NCI-H2107 (cell line): ENCODE data around the gene ARHGAP26.

Source experiments
- DNase-seq: peaks from one replicate; lab custom pipeline; 2025; lab: John Stamatoyannopoulos, UW

Gene ARHGAP26

DNA sequence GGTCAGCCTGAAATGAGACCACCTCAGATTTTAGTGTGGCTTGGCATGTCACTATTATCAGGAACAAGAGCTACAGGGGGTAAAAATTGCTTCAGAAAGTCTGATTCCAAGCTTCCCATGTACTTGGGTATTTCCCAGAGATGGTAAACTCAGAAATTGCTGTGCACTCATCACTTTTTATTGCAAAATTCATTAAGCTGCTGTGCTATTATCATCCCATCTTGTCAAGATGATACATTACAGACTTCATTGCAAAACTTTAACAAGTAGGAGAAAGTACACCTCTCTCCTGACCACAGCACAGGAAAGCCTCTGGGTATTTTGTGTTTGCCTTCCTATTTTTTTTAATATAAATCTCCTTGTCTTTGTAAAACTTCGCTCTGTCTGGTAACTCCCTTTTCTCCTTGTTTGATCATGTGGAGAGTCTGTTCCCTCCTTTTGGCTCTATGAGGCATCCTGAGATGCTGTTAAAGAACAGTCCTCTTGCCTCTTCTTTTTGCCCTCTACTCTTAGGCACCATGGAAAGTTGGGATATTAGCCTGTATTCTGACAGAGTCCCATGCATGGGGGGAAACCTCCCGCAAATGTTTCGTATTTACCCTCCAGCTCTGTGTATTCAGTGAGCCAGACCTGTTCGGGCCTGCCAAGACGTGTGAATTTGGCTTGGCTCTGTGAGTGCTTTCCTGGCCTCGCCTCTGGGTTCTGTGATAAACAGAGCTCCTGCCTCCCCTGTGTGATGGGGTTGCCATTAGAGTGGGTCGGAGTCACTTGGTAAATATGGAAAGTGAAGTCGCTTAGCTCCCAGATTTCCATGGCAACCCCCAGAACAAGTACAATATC lies 372.6 kb downstream of the ARHGAP26 start:
- no peak for DNase-seq

DNA sequence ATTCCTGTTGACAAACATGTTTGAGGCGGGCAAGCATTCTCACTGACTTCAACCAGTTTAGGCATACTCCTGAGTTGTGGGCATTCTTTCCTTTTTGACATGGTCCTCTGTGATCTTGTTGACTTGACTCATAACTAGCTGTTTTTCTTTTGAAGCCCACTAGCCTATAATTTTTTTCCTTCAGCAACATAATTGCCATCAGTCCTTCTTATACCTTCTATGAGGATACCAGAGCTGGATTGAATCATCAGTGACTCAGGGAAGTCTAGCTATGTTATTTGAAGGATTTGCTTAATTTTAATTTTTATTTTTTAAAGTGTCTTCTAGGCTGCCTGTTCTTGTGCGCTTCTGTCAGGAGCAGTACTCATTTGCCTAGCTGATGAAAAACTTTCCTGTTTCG lies 373.8 kb downstream of the ARHGAP26 start:
- DNase-seq, result no peak

DNA sequence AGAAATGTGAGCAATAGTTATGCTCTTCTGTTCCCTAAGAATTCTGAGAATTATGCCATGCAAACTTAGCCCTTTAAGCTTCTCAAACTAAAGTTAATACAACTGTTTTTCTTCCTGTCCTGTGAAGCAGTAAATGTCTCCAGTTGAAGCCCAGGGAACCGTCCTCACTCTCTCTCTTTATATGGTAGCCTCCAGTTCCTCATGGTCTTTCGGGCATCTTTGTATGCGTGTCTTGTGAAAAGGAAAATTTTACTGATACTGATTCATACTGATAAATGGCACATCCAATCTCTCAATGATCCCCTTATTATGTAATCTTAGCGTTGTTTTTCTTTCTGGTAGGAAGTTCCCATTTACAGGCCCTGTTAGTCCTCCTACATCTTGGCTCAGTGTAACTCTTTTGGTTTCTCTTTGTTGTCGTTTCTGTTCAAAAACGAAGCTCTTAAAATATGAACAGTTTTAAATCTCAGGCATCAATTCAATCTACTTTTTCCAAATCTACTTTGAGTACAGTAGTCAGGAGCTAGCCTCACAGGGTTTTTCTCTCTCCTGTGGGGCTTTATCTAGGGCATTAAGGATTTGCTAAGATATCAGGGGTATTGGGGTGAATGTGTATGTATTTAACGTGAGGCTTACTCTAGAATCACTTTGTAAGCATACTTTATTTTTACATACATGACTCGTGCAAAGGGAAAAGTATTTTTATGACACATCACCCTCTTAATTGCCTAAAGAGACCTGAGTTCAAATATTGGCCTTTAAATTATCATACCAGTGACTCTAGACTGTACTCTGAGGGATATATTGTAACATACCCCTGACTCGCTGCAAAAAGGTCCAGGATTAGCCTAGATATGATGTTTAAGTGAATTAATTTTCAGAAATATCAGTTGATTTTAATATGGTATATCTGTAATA lies 375.3 kb downstream of the ARHGAP26 start:
- DNase-seq, result no peak

DNA sequence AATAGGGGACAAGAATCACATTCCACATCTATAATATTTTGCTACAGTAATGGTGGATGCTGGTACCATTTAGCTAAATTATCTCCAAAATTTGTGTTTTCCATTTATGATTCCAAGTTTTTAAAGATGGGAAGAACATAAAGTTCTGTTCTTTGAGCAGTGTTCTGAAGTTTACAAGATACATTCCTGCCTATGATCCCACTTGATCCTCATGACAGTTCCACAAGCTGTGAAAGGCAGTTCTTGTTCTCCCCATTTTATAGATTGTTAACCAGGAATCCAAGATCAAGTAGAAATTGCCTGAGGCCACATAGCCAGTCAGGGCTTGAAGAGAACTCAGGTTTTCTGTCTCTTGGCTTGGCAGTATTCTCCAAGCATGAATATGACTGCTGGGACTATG lies 376.0 kb downstream of the ARHGAP26 start:
- no peak for DNase-seq

- DNase-seq, result no peak
Measured at GRCh38 chr5:143147383-143147782, 377.2 kb downstream of the ARHGAP26 start.

DNA sequence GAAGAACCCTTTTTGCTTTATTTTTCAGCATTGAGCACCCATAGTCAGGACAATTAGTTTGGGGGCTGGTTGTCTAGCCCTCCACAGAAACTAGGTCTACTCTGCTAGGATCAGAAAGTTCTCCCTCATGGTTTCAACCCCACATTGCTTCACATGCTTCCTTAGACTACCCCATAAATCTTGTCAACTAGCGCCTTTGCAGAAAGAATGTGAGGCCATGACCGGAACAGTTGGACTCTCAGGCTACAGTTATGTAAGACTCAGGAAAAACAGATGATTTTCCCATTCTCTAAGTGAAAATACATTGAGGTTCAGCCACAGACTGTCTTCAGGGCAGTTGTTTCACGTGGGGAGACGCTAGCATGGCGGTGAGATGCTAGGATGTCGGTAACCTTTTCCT lies 377.7 kb downstream of the ARHGAP26 start:
- DNase-seq, result no peak

DNA sequence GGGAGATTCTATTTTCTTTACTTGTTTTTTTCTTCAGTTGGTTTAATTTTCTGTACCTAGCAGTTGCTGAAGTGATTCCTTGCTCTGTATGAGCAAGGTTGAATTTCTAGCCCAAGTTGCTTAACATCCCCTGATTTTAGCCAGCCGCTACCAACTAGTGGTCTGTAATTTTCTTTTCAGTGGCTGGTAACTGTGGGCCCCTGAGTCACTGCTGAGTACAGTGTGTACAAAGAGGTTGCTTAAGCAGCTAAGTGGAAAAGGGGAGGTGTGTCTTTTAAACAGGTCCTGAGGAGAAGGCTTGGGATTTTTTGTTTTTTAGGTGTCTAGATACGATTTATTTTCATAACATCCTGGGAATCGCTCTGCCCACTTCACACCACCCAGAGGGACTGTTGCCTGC lies 378.6 kb downstream of the ARHGAP26 start:
- no peak for DNase-seq

GRCh38 chr5:143149759-143150158 lies 379.6 kb downstream of the ARHGAP26 start:
- no peak for DNase-seq

DNA sequence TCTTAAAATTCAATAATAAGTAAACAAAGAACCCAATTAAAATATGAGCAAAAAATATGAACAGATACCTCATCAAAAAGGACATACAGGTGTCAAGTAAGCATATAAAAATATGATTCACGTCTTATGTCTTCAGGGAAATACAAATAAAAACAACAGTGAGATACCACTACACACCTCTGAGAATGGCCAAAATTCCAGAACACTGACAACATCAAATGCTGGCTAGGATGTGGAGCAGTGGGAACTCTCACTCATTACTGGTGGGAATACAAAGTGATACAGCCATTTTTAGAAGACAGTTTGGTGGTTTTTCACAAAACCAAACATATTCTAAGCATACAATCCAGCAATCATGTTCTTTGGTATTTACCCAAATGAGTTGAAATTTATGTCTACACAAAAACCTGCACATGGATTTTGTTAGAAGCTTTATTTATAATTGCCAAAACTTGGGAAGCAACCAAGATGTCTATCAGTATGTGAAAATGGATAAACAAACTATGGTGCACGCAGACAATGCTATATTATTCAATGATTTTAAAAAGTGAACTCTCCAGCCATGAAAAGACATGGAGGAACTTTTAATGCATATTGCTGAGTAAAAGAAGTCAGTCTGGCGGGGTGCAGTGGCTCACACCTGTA lies 381.0 kb downstream of the ARHGAP26 start:
- DNase-seq, result no peak

DNA sequence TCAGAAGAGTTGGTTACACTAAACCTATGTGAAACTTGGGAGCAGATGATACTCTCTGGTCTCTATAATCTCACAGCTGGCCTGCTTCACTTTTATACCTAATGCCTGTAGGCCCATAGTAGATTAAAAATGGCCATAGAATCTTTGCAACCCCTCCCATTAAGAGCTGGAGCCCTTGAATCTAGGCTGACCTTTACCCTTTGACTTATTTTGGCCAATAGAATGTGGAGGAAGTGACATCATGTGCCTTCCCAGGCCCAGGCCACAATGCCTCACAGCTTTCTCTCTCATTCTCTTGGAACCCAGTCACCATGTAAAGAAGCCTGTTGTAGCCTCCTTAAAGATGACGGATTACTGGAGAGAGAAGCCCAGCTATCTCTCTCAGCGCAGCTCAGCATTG lies 382.3 kb downstream of the ARHGAP26 start:
- no peak for DNase-seq

GRCh38 chr5:143153332-143154119 lies 383.3 kb downstream of the ARHGAP26 start:
- no peak for DNase-seq

DNA sequence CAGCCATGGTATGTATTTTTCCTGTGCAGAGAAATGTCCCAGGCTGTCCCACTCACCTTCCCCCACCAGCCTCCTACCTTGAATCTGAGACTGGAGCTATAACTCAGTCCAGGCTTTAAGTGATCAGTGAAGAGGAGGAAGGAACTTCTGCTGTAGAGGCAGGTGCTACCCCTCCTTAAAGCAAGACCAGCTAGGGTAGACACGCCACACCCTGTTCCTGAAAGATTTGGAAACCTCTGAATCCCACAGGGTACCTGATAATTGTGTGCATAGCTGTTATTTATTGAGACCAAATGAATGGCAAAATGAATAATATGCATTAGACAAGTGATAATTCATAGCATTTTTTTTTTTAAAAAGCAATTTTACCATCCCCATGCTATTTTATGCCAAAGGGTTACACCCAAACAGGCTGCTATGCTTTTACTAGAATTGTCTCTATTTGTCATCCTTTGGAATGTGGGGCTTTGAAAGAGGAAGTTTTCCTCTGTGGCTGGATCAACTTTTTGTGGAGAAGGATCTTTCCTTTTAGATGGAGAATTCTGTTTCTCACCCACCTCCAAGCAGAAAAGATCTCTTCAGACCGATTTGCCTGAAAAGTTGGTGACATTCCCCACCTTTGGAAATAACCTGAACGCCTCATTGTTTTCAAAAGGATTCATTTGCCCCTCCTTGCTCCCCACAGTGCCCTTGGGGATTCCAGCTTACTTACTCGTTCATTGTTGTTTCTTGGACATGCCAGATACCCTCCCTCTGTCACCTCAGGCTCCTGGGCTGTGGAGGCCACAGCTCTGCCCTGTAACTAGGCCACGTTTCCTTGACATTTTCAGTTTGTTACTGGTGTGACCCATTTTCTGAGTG lies 384.6 kb downstream of the ARHGAP26 start:
- no peak for DNase-seq

GRCh38 chr5:143155455-143155854 lies 385.3 kb downstream of the ARHGAP26 start:
- no peak for DNase-seq

- DNase-seq, result no peak
Measured at GRCh38 chr5:143156086-143156485, 385.9 kb downstream of the ARHGAP26 start.

DNA sequence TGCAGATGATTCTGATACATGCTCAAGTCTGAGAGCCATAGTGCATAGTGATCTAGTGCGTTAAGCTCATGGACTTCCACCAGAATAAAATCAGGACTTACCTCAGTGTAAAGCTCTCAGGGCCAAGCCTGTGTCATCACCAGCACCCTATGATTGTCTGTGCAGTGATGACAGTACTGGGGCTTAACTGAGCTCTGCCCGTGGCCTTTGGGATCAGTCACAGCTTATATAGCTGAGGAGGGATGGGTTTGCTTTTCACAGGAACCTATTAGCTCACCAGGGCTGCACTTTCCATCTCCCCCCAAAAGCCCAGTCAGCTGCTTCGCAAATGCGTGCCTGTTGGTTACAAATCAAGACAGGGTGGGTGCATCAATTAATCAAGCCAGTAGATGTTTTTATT lies 386.4 kb downstream of the ARHGAP26 start:
- DNase-seq, result no peak

GRCh38 chr5:143159031-143159430 lies 388.9 kb downstream of the ARHGAP26 start:
- no peak for DNase-seq

DNA sequence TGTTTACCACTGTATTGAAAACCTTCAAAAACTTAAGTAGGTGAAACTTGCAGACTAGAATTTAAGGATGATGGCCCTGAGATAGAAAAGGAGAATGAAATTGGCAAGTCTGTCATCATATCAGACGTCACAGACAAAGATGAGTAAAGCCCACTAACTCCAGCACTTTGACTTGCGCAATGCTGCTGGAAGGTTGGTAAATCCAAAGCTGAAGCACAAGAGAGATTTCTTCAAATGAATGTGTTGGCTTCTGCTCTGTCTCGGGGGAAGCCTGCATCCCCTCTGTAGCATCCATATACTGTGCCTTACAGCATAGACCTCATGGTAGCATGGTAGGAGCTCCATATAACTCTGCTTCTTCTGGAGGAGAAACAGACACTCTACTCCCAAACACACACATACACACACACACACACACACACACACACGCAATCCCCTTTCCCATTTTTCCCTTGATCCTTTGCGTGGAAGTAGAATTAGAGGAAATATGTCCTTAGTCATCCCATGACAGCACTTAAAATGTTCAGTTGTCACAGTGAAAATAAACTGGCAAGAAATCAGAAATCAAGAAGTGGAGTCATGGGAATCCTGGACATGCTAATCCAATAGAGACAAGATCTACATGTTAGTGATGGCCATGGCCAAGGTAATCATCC lies 391.8 kb downstream of the ARHGAP26 start:
- DNase-seq, result no peak

DNA sequence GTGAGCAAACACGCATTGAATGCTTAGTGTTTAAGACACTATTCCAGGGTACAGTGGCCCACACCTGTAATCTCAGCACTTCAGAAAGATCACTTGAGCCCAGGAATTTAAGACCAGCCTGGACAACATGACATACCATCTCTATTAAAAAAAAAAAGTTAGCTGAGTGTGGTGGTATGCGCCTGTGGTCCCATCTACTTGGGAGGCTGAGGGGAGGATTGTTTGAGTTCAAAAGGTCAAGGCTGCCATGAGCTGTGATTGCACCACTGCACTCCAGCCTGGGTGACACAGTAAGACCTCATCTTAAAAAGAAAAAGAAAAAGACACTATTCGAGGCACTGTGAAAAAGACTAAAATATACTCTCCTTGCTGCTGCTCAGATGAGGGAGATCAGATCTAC lies 392.6 kb downstream of the ARHGAP26 start:
- DNase-seq, result no peak

DNA sequence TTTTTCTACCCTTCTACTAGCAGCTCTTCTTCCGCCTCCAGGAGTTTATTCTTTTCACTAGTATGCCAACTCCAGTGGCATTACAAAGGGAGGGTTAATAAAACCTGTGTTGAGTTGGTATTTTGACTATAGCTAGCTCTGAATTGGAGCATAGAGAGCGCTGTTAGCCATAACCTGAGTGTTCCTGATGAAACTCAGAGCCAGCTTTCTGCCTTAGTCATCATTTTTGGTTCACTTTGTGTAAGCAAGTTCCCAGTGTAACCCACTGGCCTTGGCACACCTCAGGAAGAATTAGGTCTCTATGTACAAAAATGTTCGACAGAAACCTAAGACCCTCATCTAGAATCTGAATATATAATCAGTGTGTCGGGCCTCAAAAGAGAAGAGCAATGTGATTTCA lies 394.4 kb downstream of the ARHGAP26 start:
- DNase-seq, result no peak
